OCI-LY1 (cell line): ENCODE data around the gene TNS3.

Experiments used
- H2AFZ ChIP-seq: fragments of 200-600 bp; sonication (generic), shearing (Covaris generic); 2 replicates; pipeline ENCODE4 v1.6.0; 2014; ENCODE audit warnings: antibody characterized with exemption, mild to moderate bottlenecking, low read length
- H3F3A ChIP-seq: fragments of 200-600 bp; sonication (generic), shearing (Covaris generic); 2 replicates; pipeline ENCODE4 v1.6.0; 2014; ENCODE audit warnings: mild to moderate bottlenecking, antibody characterized with exemption, low read length, moderate library complexity; ENCODE audit not compliant: insufficient read depth
- H3K27ac ChIP-seq: fragments of 200-600 bp; sonication (generic); 2 replicates; pipeline ENCODE4 v1.5.1; 2014; ENCODE audit warnings: low read length, mixed run types, mild to moderate bottlenecking, low read depth; ENCODE audit not compliant: poor library complexity, severe bottlenecking
- H3K27me3 ChIP-seq: fragments of 200-600 bp; sonication (generic); 2 replicates; pipeline ENCODE4 v1.6.0; 2014; ENCODE audit warnings: antibody characterized with exemption, mild to moderate bottlenecking, low read length, moderate library complexity; ENCODE audit not compliant: insufficient read depth
- H3K36me3 ChIP-seq: fragments of 200-600 bp; sonication (generic); 2 replicates; pipeline ENCODE4 v1.6.1; 2014; ENCODE audit warnings: mild to moderate bottlenecking, antibody characterized with exemption, low read length, moderate library complexity, mixed read lengths; ENCODE audit not compliant: insufficient read depth
- H3K4me1 ChIP-seq: fragments of 200-600 bp; sonication (generic); 2 replicates; pipeline ENCODE4 v1.5.1; 2014; ENCODE audit warnings: mild to moderate bottlenecking, low read length, moderate library complexity; ENCODE audit not compliant: insufficient read depth, severe bottlenecking
- H3K4me2 ChIP-seq: fragments of 200-600 bp; sonication (generic), shearing (Covaris generic); 2 replicates; pipeline ENCODE4 v1.6.1; 2014; ENCODE audit warnings: low read length
- H3K4me3 ChIP-seq: fragments of 200-600 bp; sonication (generic); 2 replicates; pipeline ENCODE4 v1.5.1; 2014; ENCODE audit warnings: low read length, low read depth, mild to moderate bottlenecking, mixed read lengths; ENCODE audit not compliant: poor library complexity, severe bottlenecking
- H3K79me2 ChIP-seq: fragments of 200-600 bp; shearing (Covaris generic); 2 replicates; pipeline ENCODE4 v1.6.1; 2016; ENCODE audit warnings: mixed run types, low read length, mixed read lengths; ENCODE audit not compliant: insufficient read depth
- H3K9ac ChIP-seq: fragments of 200-600 bp; sonication (generic), shearing (Covaris generic); 2 replicates; pipeline ENCODE4 v1.6.1; 2014; ENCODE audit warnings: mild to moderate bottlenecking, low read length, mixed read lengths
- H3K9me2 ChIP-seq: fragments of 200-600 bp; sonication (generic), shearing (Covaris generic); 2 replicates; pipeline ENCODE4 v1.6.1; 2014; ENCODE audit warnings: low read depth, mild to moderate bottlenecking, low read length, mixed read lengths
- H3K9me3 ChIP-seq: fragments of 200-600 bp; shearing (Covaris generic); 2 replicates; pipeline ENCODE4 v1.6.1; 2014; ENCODE audit warnings: low read length, mixed read lengths
- H4K20me1 ChIP-seq: fragments of 200-600 bp; sonication (generic), shearing (Covaris generic); 2 replicates; pipeline ENCODE4 v1.6.0; 2016; ENCODE audit warnings: mild to moderate bottlenecking, low read length; ENCODE audit not compliant: insufficient read depth
- CTCF ChIP-seq: fragments of 200-600 bp; sonication (generic), shearing (Covaris generic); IDR thresholded peaks from 2 replicates; pipeline ENCODE4 v1.5.1; 2017; ENCODE audit warnings: mild to moderate bottlenecking, antibody characterized with exemption, low read length, moderate library complexity, mixed read lengths
- EZH2 ChIP-seq: fragments of 200-600 bp; sonication (generic), shearing (Covaris generic); IDR thresholded peaks from 2 replicates; pipeline ENCODE4 v1.8.0; 2017; ENCODE audit warnings: borderline replicate concordance, mixed run types, mild to moderate bottlenecking, antibody characterized with exemption, low read length, moderate library complexity, mixed read lengths

The TNS3 gene

DNA sequence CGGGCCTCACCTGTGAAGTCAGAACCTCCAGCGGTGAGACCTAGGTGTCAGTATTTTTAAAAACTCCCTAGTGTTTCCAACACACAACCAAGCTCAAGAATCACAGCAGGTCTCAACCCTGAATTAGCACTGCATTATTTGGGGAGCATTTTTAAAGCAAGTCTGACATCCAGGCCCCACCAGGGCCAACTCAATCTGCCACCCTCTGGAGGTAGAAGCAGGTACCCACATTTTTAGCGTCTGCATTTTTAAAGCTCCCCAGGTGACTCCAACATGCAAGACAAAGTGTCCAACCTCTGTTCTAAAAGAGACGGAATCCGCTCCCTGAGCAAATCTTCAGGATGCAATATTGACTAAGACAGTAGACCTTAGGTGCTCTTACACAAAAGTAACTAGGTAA, 225.7 kb downstream of the TNS3 start:
- Histone ChIP-seq H3F3A (no peaks in the 10 kb centered on the region), H2AFZ (no peak overlapping the region), H3K36me3 (peaks cover 64% of the 10 kb centered on the region), H3K4me1 (no peaks in the 10 kb centered on the region), H3K4me2 (no peak overlapping the region), H4K20me1 (no peaks in the 10 kb centered on the region), H3K79me2 (no peaks in the 10 kb centered on the region), H3K27ac (no peak overlapping the region), H3K9ac (no peak overlapping the region), H3K4me3 (no peak overlapping the region), H3K9me2 (no peaks in the 10 kb centered on the region), H3K9me3 (no peaks in the 10 kb centered on the region), H3K27me3 (no peaks in the 10 kb centered on the region)
- TF ChIP-seq EZH2 = no peak
- peak; percentile 5; the same call in 1 of the 2 replicates for TF ChIP-seq CTCF

- TF ChIP-seq CTCF = no peak
- TF ChIP-seq EZH2 = no peak
- Histone ChIP-seq H3K4me3 (no peak overlapping the region), H3K9ac (no peak overlapping the region), H3K36me3 (peaks cover 67% of the 10 kb centered on the region), H4K20me1 (no peaks in the 10 kb centered on the region), H2AFZ (no peak overlapping the region), H3K9me3 (no peaks in the 10 kb centered on the region), H3K27me3 (no peaks in the 10 kb centered on the region), H3K4me2 (no peak overlapping the region), H3F3A (no peaks in the 10 kb centered on the region), H3K27ac (no peak overlapping the region), H3K4me1 (no peaks in the 10 kb centered on the region), H3K9me2 (no peaks in the 10 kb centered on the region), H3K79me2 (no peaks in the 10 kb centered on the region)
Measured at GRCh38 chr7:47355684-47356083, 226.2 kb downstream of the TNS3 start.

DNA sequence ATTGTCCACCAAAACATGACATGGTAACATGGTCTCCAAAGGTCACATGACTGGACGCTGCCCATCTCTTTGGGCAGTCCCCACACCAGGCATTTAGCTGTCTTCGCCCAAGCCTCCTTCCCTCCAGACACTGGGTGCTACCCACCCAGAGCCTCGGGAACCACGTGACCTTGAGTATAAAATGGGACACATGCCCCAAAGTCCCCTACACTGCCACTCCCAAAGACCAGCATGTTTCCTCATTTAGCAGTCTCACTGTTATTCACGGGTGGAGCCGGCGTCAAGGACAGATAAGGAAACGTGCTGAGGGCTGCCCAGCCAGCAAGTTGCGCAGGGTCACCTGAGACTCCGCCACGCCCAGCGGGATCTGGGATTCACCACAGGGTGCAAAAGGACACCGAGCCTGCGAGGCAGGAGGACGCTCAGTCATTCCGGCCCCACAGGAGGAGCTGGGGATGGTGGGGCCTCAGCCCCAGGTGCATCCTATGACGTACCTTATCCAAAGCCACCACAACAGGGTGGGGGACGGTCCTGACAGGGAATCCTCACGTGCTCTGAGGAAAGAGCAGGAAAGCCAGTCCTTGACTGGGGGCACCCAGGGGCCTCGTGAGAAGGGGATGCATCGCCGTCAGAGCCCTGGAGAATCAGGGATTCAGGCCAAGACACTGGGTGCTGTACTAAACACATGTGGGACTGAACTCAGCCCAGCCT, 226.9 kb downstream of the TNS3 start:
- no peaks in the 10 kb centered on the region for H3K9me3 ChIP-seq
- H3K36me3 ChIP-seq = peaks cover 66% of the 10 kb centered on the region
- H3F3A ChIP-seq = no peaks in the 10 kb centered on the region
- H3K79me2 ChIP-seq = no peaks in the 10 kb centered on the region
- no peak overlapping the region for H3K4me2 ChIP-seq
- no peaks in the 10 kb centered on the region for H4K20me1 ChIP-seq
- H3K9ac ChIP-seq = no peak overlapping the region
- H3K4me3 ChIP-seq = no peak overlapping the region
- no peak overlapping the region for H3K27ac ChIP-seq
- no peaks in the 10 kb centered on the region for H3K27me3 ChIP-seq
- no peaks in the 10 kb centered on the region for H3K4me1 ChIP-seq
- TF ChIP-seq EZH2 (no peak), CTCF (no peak)
- H2AFZ ChIP-seq = no peak overlapping the region
- H3K9me2 ChIP-seq = no peaks in the 10 kb centered on the region
